HG02571 (cell line): ENCODE results near the gene POLR1H.

Source experiments
- ATAC-seq: cut with Tn5 transposase; IDR thresholded peaks from one replicate; pipeline ENCODE4 v1.9.1; 2021; ENCODE audit warnings: mild to moderate bottlenecking, moderate library complexity; ENCODE audit not compliant: unreplicated experiment

POLR1H gene

DNA sequence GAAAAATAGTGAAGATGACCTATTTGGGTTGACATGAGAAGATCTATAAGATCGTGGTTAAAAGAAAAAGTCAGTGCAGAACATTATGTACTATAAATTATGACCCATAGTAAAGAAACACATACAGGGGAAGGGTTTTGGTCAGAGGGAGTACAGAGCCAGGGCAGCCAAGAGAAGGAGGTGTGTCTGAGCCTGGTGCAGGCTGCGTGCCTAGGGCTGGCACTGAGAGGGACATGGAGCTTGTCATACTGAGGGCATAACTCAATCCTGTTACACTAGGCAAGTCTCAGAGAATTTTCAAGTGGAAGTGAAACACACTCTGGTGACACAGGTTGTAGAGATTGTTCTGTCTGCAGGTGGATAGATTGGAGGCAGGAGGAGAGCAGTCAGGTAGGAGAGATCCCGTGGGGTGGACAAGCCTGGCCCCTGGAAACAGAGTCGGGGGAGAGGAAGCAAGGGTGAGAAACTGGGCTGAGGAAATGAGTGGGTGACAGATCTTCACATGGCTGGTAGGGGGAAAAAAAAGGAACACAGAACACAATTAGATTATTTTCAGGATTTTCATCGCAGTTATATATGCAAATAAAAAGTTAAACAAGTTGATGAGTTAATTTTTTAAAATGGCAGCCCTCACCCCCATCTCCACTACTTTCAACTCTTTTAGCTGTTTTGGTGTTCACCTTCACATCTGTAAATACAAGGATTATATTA is 33.0 kb downstream of the POLR1H start:
- no peak for ATAC-seq

GRCh38 chr6:30096829-30097228 is 35.8 kb downstream of the POLR1H start:
- no peak for ATAC-seq

- no peak for ATAC-seq
Measured at GRCh38 chr6:30097902-30098768, 37.1 kb downstream of the POLR1H start.

DNA sequence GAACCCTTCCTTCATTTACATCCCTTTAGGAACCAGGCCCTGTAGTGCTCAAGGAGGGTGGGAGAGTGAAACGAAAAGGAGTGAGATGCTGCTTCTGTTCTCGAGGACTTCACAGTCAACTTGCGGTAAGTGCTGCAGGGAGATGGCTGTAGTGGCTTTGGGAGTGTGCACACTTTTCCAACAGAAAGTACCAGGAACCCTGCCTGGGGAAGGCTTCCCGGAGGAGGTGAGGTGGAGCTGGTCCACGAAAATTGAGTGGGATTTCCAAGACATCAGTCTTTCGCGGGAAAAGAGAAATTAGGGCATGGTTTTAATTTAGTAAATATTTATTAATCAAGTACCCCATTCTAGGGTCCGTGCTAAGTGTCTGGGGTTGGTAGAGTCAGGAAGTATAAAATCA is 39.1 kb downstream of the POLR1H start:
- ATAC-seq, result no peak

- ATAC-seq, result no peak
Measured at GRCh38 chr6:30100585-30101443, 39.7 kb downstream of the POLR1H start.

DNA sequence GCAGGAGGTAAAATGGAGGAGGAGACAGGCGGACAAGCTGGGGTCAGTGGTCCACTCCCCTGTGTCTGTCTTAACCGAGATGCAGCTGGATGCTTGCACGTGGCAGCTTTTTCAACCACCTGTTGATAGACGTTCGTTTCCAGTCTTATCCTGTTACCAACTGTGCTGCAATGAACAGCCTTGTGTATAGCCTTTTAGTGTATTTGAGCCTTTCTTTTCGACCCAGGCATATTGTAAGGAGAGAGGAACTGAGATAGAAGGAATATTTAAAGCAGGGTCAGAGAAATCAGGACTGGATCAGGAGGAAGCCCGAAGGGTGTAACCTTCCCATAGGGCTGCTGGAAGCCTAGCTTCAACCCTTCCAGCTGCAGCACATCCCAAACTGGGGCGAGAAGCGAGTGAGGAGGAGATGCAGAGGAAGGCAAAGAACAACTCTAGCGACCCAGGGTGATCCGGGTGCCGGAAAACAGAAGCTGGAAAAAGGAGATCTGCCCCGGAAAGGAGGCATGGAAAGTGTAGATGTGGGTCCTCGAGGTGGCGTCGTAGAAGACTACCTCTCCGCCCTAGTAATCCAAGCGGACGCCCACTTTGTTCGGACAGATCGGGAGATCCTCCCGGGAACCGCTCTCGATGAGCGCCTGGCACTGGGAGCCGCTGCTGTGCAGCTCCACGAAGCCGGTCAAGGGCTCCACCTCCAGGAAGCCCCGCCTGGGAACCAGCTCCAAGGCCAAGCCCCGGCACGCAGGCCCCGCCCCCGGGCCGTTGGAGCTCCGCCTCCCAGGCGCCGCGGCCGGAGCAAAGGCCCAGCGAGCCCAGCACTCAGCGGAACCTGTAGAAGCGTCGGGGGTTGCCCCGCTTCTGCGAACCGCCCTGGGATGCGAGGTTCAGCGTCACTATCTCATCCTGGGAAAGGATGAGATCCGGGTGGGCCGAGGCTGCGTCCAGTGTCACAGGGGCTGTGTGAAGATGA is 40.7 kb downstream of the POLR1H start:
- ATAC-seq, result no peak

GRCh38 chr6:30102414-30102969 is 41.4 kb downstream of the POLR1H start:
- no peak for ATAC-seq

GRCh38 chr6:30102970-30103871 is 42.2 kb downstream of the POLR1H start:
- peak; percentile 65 for ATAC-seq

- ATAC-seq, result no peak
Measured at GRCh38 chr6:30103872-30104179, 42.8 kb downstream of the POLR1H start.

DNA sequence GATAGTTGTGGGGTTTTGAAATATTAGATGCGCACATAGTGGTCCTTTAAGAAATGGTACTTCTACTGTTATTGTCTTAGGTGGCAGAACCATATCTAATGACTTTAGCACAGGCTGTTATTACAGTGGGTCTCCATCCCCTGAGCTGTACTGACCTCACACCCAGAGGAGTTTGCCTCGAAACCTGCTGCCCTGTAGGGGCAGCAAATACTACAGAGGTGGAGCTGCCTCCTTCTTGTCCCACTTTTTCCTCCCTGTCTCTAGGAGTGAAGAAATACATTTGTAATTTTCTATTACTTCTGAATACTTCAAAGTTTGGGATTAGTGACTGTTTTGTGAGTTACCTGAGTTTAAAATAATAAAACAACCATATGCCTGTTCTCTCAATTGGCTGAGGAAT is 43.6 kb downstream of the POLR1H start:
- no peak for ATAC-seq

DNA sequence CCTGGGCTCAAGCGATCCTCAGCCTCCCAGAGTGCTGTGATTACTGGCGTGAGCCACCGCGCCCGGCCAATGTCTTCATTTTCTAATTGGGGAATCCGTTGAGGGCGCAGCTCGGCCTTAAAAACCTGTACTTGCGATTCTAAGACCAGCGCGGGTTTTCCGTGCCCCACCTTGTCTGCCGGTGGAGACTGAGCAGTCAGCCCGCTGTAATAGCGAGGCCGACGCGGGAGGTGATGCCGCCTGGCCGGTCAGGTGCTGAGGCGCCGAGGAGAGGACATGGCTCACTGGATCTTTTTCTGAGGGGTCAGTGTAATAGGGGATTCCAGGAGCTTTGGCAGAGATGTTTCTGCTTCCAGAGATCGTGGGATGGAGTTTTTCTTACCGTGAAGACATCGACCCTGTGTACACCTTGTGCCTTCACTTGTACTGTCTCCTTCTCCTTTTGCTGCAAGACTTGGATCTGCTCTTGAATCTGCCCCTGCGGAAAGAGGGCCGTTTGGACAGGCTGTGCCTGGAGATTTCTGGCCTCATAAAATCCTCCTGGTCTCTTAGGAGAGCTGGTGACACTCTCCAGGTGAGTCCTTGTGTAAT is 50.3 kb downstream of the POLR1H start:
- ATAC-seq, result no peak

DNA sequence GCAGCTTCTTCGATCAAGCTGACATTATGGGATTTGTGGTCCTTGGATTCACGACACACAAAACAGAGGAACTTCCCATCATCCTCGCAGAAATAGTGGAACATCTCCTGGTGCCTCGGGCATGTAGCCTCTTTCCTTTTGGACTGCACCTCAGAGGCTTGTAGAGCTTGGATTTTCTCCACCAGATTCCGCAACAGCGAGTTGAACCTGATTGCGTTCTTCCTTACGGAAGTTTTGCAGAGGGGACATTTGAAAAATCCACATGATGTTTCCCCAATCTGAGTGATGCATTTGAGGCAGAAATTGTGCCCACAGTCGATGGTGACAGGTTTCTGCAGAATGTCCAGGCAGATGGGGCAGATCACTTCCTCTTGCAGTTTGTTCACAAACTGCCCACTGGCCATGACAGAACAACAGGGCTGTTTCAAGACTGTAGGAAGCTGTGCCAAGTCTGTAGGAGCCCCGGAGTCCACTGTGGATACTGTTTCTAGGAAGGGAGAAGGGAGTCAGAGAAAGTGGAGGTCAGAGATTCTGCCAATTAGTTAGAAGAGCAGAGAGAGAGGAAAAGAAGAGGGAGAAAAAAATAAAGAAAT is 51.4 kb downstream of the POLR1H start:
- no peak for ATAC-seq

DNA sequence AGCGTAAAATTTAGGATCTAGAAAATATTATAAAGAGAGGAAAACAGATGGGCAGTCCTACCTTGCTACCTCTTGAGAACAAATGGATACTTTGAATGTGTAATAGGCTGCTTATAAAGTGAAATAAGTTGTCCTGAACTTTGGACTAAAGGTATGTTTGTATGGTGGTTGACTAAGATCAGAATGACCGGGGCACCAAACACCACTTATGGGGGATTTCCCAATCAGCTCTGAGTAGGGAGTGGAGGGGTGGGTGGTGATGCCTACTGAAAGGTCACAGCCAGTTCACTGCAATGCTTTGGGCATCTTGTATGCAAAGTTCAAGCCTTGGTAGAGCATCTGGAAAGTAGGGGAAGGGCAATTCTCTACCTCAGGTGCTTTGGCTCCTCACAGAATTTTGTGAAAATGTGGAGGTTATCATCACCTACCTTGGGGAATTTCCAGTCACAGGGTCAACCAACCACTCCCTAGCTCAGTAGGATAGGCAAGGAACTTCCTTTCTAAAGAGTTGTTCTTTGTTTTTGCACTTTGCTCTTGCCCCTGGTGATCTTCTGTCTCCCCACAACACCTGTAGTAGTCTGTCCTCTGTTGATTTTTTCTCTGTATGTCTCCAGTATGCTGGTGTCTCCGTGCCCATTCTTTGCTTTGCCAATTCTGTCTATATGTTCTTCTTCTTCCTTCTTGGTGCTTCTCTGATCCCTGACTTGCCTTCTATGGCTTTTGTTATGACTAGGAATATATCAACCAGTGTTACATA is 52.1 kb downstream of the POLR1H start, which contains the start of gene TRIM31:
TRIM31 (minus strand) TSS at position 88 of the 757 bp plus-strand sequence. CDS start 285 bp downstream, outside the sequence.
- no peak for ATAC-seq

GRCh38 chr6:30113841-30114240 is 52.8 kb downstream of the POLR1H start:
- ATAC-seq, result no peak
